Measurements from ENCODE around the gene S100P.
"Not testable (repeated sequence)": the region's sequence is repeated elsewhere in the genome, so short reads cannot be mapped to it uniquely, and the experiment has no call there.

The S100P gene

GRCh38 chr4:6693231-6694176, at the start of gene S100P:
Gene S100P, plus strand, starts transcription at chr4:6693878. Its CDS starts 55 bp downstream, at chr4:6693933.
- DNase-seq (ENCODE audit: low read depth in 2 of 2), result no peak

GRCh38 chr4:6644792-6645530, 48.7 kb upstream of the S100P start:
- DNase-seq (ENCODE audit: low read depth in 2 of 2), result no peak

- DNase-seq (ENCODE audit: low read depth in 2 of 2), result no peak
Measured at GRCh38 chr4:6647169-6647568, 46.5 kb upstream of the S100P start.

GRCh38 chr4:6647582-6648230, 46.0 kb upstream of the S100P start:
- no peak for DNase-seq (ENCODE audit: low read depth in 2 of 2)

- no peak for DNase-seq (ENCODE audit: low read depth in 2 of 2)
Measured at GRCh38 chr4:6649216-6649615, 44.5 kb upstream of the S100P start.

- DNase-seq (ENCODE audit: low read depth in 2 of 2), result not testable (repeated sequence)
Measured at GRCh38 chr4:6654211-6654610, 39.5 kb upstream of the S100P start.

- DNase-seq (ENCODE audit: low read depth in 2 of 2), result not testable (repeated sequence)
Measured at GRCh38 chr4:6655291-6655690, 38.4 kb upstream of the S100P start.

GRCh38 chr4:6655924-6656323, 37.8 kb upstream of the S100P start:
- no peak for DNase-seq (ENCODE audit: low read depth in 2 of 2)

- no peak for DNase-seq (ENCODE audit: low read depth in 2 of 2)
Measured at GRCh38 chr4:6657242-6658208, 36.2 kb upstream of the S100P start.

GRCh38 chr4:6658209-6658595, 35.5 kb upstream of the S100P start:
- DNase-seq (ENCODE audit: low read depth in 2 of 2), result no peak

GRCh38 chr4:6658597-6659075, 35.0 kb upstream of the S100P start:
- DNase-seq (ENCODE audit: low read depth in 2 of 2), result peak; percentile 24 to 25

- no peak for DNase-seq (ENCODE audit: low read depth in 2 of 2)
Measured at GRCh38 chr4:6659897-6660296, 33.8 kb upstream of the S100P start.

- DNase-seq (ENCODE audit: low read depth in 2 of 2), result no peak
Measured at GRCh38 chr4:6660430-6660829, 33.2 kb upstream of the S100P start.

GRCh38 chr4:6662591-6662990, 31.1 kb upstream of the S100P start:
- DNase-seq (ENCODE audit: low read depth in 2 of 2), result no peak

- DNase-seq (ENCODE audit: low read depth in 2 of 2), result no peak
Measured at GRCh38 chr4:6663596-6664393, 29.9 kb upstream of the S100P start.

GRCh38 chr4:6665320-6665654, 28.4 kb upstream of the S100P start:
- DNase-seq (ENCODE audit: low read depth in 2 of 2), result no peak

- DNase-seq (ENCODE audit: low read depth in 2 of 2), result no peak
Measured at GRCh38 chr4:6668391-6668790, 25.3 kb upstream of the S100P start.

- DNase-seq (ENCODE audit: low read depth in 2 of 2), result no peak
Measured at GRCh38 chr4:6671648-6672047, 22.0 kb upstream of the S100P start.

- no peak for DNase-seq (ENCODE audit: low read depth in 2 of 2)
Measured at GRCh38 chr4:6672131-6672530, 21.5 kb upstream of the S100P start.

GRCh38 chr4:6672541-6673190, 21.0 kb upstream of the S100P start:
- not testable (repeated sequence) for DNase-seq (ENCODE audit: low read depth in 2 of 2)
